H9 (cell line): ENCODE results near the gene NEDD4L. TPM values are rescaled to one million over a fixed set of nuclear protein-coding genes. Genes with fewer than 3 reads are reported as not detected.

Experiments
- DNase-seq: peaks from one replicate; pipeline ENCODE4 v3.0.0-alpha.2; 2017
- H2AFZ ChIP-seq: one replicate; pipeline ENCODE4 v1.6.1; 2013; ENCODE audit warnings: mild to moderate bottlenecking, low read length, control low read depth, moderate library complexity
- H2AK5ac ChIP-seq: 2 replicates; pipeline ENCODE4 v1.6.1; 2013; ENCODE audit warnings: low read length, control low read depth, mixed read lengths; ENCODE audit not compliant: insufficient read length
- H2BK120ac ChIP-seq: one replicate; pipeline ENCODE4 v1.6.1; 2013; ENCODE audit warnings: low read depth, mild to moderate bottlenecking, low read length, control low read depth, inconsistent platforms; ENCODE audit not compliant: poor library complexity, severe bottlenecking
- H2BK12ac ChIP-seq: 2 replicates; pipeline ENCODE4 v1.6.1; 2013; ENCODE audit warnings: low read length, control low read depth, mixed read lengths, low read depth; ENCODE audit not compliant: insufficient read length
- H2BK15ac ChIP-seq: 2 replicates; pipeline ENCODE4 v1.6.1; 2013; ENCODE audit warnings: low read depth, low read length, control low read depth
- H2BK20ac ChIP-seq: one replicate; pipeline ENCODE4 v1.6.1; 2013; ENCODE audit warnings: low read depth, mild to moderate bottlenecking, low read length, control low read depth, inconsistent platforms; ENCODE audit not compliant: poor library complexity, severe bottlenecking
- H2BK5ac ChIP-seq: 2 replicates; pipeline ENCODE4 v1.6.1; 2013; ENCODE audit warnings: low read length, control low read depth, mixed read lengths; ENCODE audit not compliant: insufficient read length
- H3K14ac ChIP-seq: 2 replicates; pipeline ENCODE4 v1.6.1; 2013; ENCODE audit warnings: low read length, control low read depth; ENCODE audit not compliant: insufficient read depth
- H3K18ac ChIP-seq: 2 replicates; pipeline ENCODE4 v1.6.1; 2013; ENCODE audit warnings: low read depth, mild to moderate bottlenecking, mixed read lengths, low read length, control low read depth; ENCODE audit not compliant: insufficient read length
- H3K23ac ChIP-seq: 2 replicates; pipeline ENCODE4 v1.6.1; 2013; ENCODE audit warnings: low read length, control low read depth, mixed read lengths, low read depth; ENCODE audit not compliant: insufficient read length
- H3K23me2 ChIP-seq: 2 replicates; pipeline ENCODE4 v1.6.1; 2013; ENCODE audit warnings: low read depth, mild to moderate bottlenecking, mixed read lengths, low read length, control low read depth; ENCODE audit not compliant: insufficient read length, poor library complexity, severe bottlenecking
- H3K27ac ChIP-seq: 2 replicates; pipeline ENCODE4 v1.5.1; 2013; ENCODE audit warnings: low read length, control low read depth, mixed read lengths, low read depth; ENCODE audit not compliant: insufficient read length
- H3K27me3 ChIP-seq: 2 replicates; pipeline ENCODE4 v1.6.1; 2013; ENCODE audit warnings: low read length, control low read depth, inconsistent platforms; ENCODE audit not compliant: insufficient read depth
- H3K4ac ChIP-seq: 2 replicates; pipeline ENCODE4 v1.6.1; 2013; ENCODE audit warnings: low read depth, mild to moderate bottlenecking, control low read depth, inconsistent platforms, low read length, moderate library complexity
- H3K4me1 ChIP-seq: 2 replicates; pipeline ENCODE4 v1.6.1; 2013; ENCODE audit warnings: low read length, control low read depth, inconsistent platforms; ENCODE audit not compliant: insufficient read depth
- H3K4me2 ChIP-seq: 2 replicates; pipeline ENCODE4 v1.6.1; 2013; ENCODE audit warnings: low read length, control low read depth, mixed read lengths; ENCODE audit not compliant: insufficient read length, insufficient read depth
- H3K56ac ChIP-seq: 2 replicates; pipeline ENCODE4 v1.6.1; 2013; ENCODE audit warnings: low read depth, mild to moderate bottlenecking, mixed read lengths, low read length, control low read depth; ENCODE audit not compliant: insufficient read length
- H3K79me1 ChIP-seq: 2 replicates; pipeline ENCODE4 v1.6.1; 2013; ENCODE audit warnings: low read depth, mild to moderate bottlenecking, moderate library complexity, low read length, control low read depth, inconsistent platforms; ENCODE audit not compliant: insufficient read depth, poor library complexity, severe bottlenecking
- H3K79me2 ChIP-seq: 2 replicates; pipeline ENCODE4 v1.6.1; 2013; ENCODE audit warnings: low read length, control low read depth, inconsistent platforms; ENCODE audit not compliant: insufficient read depth
- H3K9ac ChIP-seq: 2 replicates; pipeline ENCODE4 v1.6.1; 2013; ENCODE audit warnings: low read length, control low read depth, mixed read lengths; ENCODE audit not compliant: insufficient read length; ENCODE audit errors: extremely low read depth
- H3K9me3 ChIP-seq: one replicate; pipeline ENCODE4 v1.6.1; 2013; ENCODE audit warnings: low read depth, low read length, inconsistent platforms; ENCODE audit not compliant: control insufficient read depth
- H3T11ph ChIP-seq: one replicate; pipeline ENCODE4 v1.6.1; 2013; ENCODE audit warnings: mild to moderate bottlenecking, low read length, control low read depth, inconsistent platforms
- H4K20me1 ChIP-seq: one replicate; pipeline ENCODE4 v1.6.1; 2013; ENCODE audit not compliant: control insufficient read depth, insufficient read length, insufficient read depth
- H4K5ac ChIP-seq: 2 replicates; pipeline ENCODE4 v1.6.1; 2013; ENCODE audit warnings: low read depth, mild to moderate bottlenecking, mixed read lengths, low read length, control low read depth; ENCODE audit not compliant: insufficient read length
- H4K8ac ChIP-seq: replicated peaks from 2 replicates; pipeline ENCODE4 v1.6.1; 2013; ENCODE audit warnings: low read length, control low read depth, mixed read lengths, low read depth; ENCODE audit not compliant: insufficient read length
- H4K91ac ChIP-seq: 2 replicates; pipeline ENCODE4 v1.6.1; 2013; ENCODE audit warnings: low read depth, mild to moderate bottlenecking, moderate library complexity, mixed read lengths, low read length, control low read depth; ENCODE audit not compliant: insufficient read length
- H3K27ac Mint-ChIP-seq, 3 experiments: 2 replicates in 2 of 3; 3 replicates in 1 of 3; pipeline ENCODE4 v1.8.0; 2020 to 2021; ENCODE audit warnings: mixed read lengths in 3 of 3, mild to moderate bottlenecking in 1 of 3, moderate library complexity in 1 of 3
- H3K27me3 Mint-ChIP-seq: 2 replicates; pipeline ENCODE4 v1.8.0; 2021; ENCODE audit warnings: low read depth, mild to moderate bottlenecking, moderate library complexity, mixed read lengths
- H3K36me3 Mint-ChIP-seq, 3 experiments: 2 replicates in 2 of 3; 3 replicates in 1 of 3; pipeline ENCODE4 v1.8.0; 2020 to 2021; ENCODE audit warnings: low read depth in 3 of 3, mixed read lengths in 3 of 3; ENCODE audit not compliant: insufficient read depth in 1 of 3
- H3K4me1 Mint-ChIP-seq, 2 experiments: 2 replicates each; pipeline ENCODE4 v1.8.0; 2020; ENCODE audit warnings: mixed read lengths in 2 of 2
- H3K4me3 Mint-ChIP-seq, 2 experiments: 2 replicates in 1 of 2; 3 replicates in 1 of 2; pipeline ENCODE4 v1.8.0; 2020 to 2021; ENCODE audit warnings: mild to moderate bottlenecking in 2 of 2, mixed read lengths in 2 of 2, moderate library complexity in 1 of 2
- H3K9me3 Mint-ChIP-seq, 2 experiments: 2 replicates in 1 of 2; 3 replicates in 1 of 2; pipeline ENCODE4 v1.8.0; 2020; ENCODE audit warnings: mild to moderate bottlenecking in 2 of 2, mixed read lengths in 2 of 2, moderate library complexity in 1 of 2
- WGBS: extraction: QIAGEN DNeasy Blood & Tissue Kit; methylation state at CpG from one replicate; pipeline ENCODE4 v1.1.7; 2013; ENCODE audit warnings: missing lambda C conversion rate, low lambda C conversion rate, mixed read lengths; ENCODE audit not compliant: insufficient read length; ENCODE audit errors: extremely low coverage; 5-methylcytosine and 5-hydroxymethylcytosine counted together
- total RNA-seq: library from RNA; stranded (reverse); gene quantifications from 2 replicates; pipeline ENCODE4 v1.2.1, GENCODE V29; 2021
- TF ChIP-seq, protein P1 (sequence below): fragments of 200-600 bp; sonication (generic); conservative IDR thresholded peaks from 3 replicates; pipeline ENCODE4 v1.8.0; 2021; ENCODE audit warnings: antibody characterized with exemption, mild to moderate bottlenecking

The NEDD4L gene
- total RNA-seq, 1 experiment from 2014 or later: 76.3 TPM

DNA sequence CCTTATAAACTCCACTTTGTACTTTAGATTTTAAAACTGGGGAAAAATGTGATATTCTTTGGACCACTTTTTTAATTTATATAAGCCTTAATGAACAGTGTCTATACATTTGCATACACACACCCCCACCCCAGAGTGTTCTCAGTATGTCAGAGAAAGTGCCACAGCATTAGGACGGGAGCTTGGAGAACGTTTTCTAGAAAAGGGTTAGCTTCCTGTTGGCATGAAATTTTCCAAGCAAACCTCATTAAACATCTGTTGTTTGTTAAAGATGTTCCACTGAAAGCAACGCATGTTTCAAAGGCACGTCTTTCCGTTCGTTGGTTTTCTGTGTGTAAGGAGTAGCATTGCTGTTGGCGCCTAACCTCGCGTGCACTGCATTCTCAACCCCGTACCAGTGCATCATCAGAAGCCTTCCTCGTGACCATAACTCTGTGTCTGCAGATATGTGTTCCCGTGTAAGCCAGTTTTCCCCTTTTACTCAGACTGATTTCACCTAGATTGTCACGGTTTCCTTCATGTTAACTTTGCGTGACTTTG lies 356.4 kb downstream of the NEDD4L start:
- Histone ChIP-seq H3K9me3 (no peaks in the 10 kb centered on the region), H3K23me2 (no peaks in the 10 kb centered on the region), H4K5ac (no peak overlapping the region), H3K9ac (no peak overlapping the region), H3K23ac (no peak overlapping the region), H2BK12ac (no peak overlapping the region), H2AFZ (no peak overlapping the region), H2BK5ac (no peak overlapping the region), H2BK15ac (no peak overlapping the region), H2AK5ac (no peak overlapping the region), H4K91ac (no peak overlapping the region), H3T11ph (no peak overlapping the region), H3K79me2 (no peaks in the 10 kb centered on the region), H3K79me1 (no peaks in the 10 kb centered on the region), H4K8ac (no peak overlapping the region), H3K27ac (no peak overlapping the region), H2BK20ac (no peak overlapping the region), H3K56ac (no peak overlapping the region), H3K27me3 (no peaks in the 10 kb centered on the region), H3K14ac (no peak overlapping the region), H3K4ac (no peak overlapping the region), H2BK120ac (no peak overlapping the region), H4K20me1 (no peaks in the 10 kb centered on the region), H3K4me2 (no peak overlapping the region), H3K18ac (no peak overlapping the region), H3K4me1 (no peaks in the 10 kb centered on the region)
- TF ChIP-seq, protein P1, sequence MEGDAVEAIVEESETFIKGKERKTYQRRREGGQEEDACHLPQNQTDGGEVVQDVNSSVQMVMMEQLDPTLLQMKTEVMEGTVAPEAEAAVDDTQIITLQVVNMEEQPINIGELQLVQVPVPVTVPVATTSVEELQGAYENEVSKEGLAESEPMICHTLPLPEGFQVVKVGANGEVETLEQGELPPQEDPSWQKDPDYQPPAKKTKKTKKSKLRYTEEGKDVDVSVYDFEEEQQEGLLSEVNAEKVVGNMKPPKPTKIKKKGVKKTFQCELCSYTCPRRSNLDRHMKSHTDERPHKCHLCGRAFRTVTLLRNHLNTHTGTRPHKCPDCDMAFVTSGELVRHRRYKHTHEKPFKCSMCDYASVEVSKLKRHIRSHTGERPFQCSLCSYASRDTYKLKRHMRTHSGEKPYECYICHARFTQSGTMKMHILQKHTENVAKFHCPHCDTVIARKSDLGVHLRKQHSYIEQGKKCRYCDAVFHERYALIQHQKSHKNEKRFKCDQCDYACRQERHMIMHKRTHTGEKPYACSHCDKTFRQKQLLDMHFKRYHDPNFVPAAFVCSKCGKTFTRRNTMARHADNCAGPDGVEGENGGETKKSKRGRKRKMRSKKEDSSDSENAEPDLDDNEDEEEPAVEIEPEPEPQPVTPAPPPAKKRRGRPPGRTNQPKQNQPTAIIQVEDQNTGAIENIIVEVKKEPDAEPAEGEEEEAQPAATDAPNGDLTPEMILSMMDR: no peak; the same call in 2 of the 3 replicates
- Mint-ChIP-seq H3K4me3 (no peak overlapping the region), H3K36me3 (peaks cover 0 to 18% (median 18%) of the 10 kb centered on the region in 3 experiments; a peak in 5 of 7 replicates), H3K27me3 (no peaks in the 10 kb centered on the region), H3K27ac (no peak overlapping the region), H3K4me1 (peaks cover 6 to 14% of the 10 kb centered on the region in 2 experiments; a peak in 3 of 4 replicates), H3K9me3 (no peaks in the 10 kb centered on the region)
- no CpG with 5 or more reads among the region's 14 CpGs for WGBS
- peak; percentile 8 for DNase-seq
